ENCODE data around the gene FARS2.

FARS2 gene

DNA sequence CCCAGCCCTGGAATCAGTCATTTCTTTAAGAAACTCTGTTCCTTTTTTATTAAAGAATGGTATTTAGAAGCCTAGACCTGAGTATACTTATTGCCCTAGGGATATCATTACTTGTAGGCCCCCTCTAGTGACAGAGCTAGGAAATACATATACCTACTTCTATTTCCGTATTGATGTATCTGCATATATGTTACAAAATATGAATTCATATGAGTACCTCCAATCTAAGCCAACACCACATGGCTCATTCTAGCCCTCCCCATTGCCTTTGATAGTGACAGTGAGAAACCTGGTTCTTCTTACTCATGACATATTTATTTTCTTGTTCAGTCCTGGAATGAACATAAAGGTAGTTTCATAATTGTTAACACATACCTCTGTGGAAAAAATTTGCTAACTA lies 137.2 kb downstream of the FARS2 start:
- peak; percentile 40 for TF ChIP-seq ZNF654 (tag by site-specific recombination; IDR thresholded peaks at IDR 0.05; ENCODE audit: low read depth)
- no peak for TF ChIP-seq ZNF174 (tag by site-specific recombination; IDR thresholded peaks at IDR 0.05)
- 0 out of 2 replicates have a peak, but pooled peaks have one; percentile 49 for TF ChIP-seq ZNF660 (tag by site-specific recombination; IDR thresholded peaks at IDR 0.05)
- no peaks in the 10 kb centered on the region for H3K36me3 ChIP-seq (ENCODE audit: control insufficient read depth in 2 of 2, insufficient read depth in 1 of 2, low read length in 2 of 2)
- ChIA-PET CTCF (interaction anchor here (0.7 to 1.2 kb wide), 5 partner anchors 131 to 1098 kb away, joined by 3 to 7 read pairs (median 3); partner anchors contain the start of gene FARS2), POLR2A (interaction anchor here (0.5 kb wide), 1 partner anchor 1984 kb away, joined by 3 read pairs; no protein-coding TSS in a partner anchor)
- H3K4me3 ChIP-seq (ENCODE audit: low read depth, low read length), result no peak overlapping the region
- H3K27ac ChIP-seq (ENCODE audit: extremely low read depth, low read depth, low read length), result no peak overlapping the region
- no peaks in the 10 kb centered on the region for H3K4me1 ChIP-seq (ENCODE audit: control insufficient read depth, insufficient read depth, low read length)
- no peaks in the 10 kb centered on the region for H3K9me3 ChIP-seq (ENCODE audit: control insufficient read depth, insufficient read depth, low read depth, low read length)

DNA sequence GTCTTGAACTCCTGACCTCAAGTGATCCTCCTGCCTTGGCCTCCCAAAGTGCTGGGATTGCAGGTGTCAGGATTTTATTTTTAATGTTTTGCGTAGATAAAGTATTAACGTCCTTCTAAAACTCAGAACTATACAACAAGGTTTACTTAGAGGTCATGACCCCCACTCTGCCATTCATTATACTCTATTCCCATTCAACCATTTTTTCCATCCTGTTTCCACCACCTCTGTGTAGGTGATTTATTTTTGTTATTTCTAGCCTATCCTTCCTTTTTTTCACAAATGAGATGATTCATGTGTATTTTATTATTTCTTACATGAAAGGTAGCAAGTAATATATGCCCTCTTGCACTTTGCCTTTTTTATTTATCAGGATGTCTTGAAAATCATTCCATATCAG lies 138.1 kb downstream of the FARS2 start:
- CTCF ChIA-PET, result interaction anchor here (0.6 to 1.2 kb wide), 3 partner anchors 143 to 256 kb away, joined by 4 to 7 read pairs (median 4); no protein-coding TSS in a partner anchor
- H3K36me3 ChIP-seq (ENCODE audit: control insufficient read depth in 2 of 2, insufficient read depth in 1 of 2, low read length in 2 of 2), result no peaks in the 10 kb centered on the region
- H3K9me3 ChIP-seq (ENCODE audit: control insufficient read depth, insufficient read depth, low read depth, low read length), result no peaks in the 10 kb centered on the region
- no peak overlapping the region for H3K27ac ChIP-seq (ENCODE audit: extremely low read depth, low read depth, low read length)
- no peak for TF ChIP-seq ZNF830 (tag by site-specific recombination; IDR thresholded peaks at IDR 0.05; ENCODE audit: low read depth)
- TF ChIP-seq, protein P1, sequence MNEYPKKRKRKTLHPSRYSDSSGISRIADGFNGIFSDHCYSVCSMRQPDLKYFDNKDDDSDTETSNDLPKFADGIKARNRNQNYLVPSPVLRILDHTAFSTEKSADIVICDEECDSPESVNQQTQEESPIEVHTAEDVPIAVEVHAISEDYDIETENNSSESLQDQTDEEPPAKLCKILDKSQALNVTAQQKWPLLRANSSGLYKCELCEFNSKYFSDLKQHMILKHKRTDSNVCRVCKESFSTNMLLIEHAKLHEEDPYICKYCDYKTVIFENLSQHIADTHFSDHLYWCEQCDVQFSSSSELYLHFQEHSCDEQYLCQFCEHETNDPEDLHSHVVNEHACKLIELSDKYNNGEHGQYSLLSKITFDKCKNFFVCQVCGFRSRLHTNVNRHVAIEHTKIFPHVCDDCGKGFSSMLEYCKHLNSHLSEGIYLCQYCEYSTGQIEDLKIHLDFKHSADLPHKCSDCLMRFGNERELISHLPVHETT (tag by site-specific recombination; IDR thresholded peaks at IDR 0.05), result no peak
- H3K4me1 ChIP-seq (ENCODE audit: control insufficient read depth, insufficient read depth, low read length), result no peaks in the 10 kb centered on the region
- H3K4me3 ChIP-seq (ENCODE audit: low read depth, low read length), result no peak overlapping the region
- POLR2A ChIA-PET, result no interaction called here

DNA sequence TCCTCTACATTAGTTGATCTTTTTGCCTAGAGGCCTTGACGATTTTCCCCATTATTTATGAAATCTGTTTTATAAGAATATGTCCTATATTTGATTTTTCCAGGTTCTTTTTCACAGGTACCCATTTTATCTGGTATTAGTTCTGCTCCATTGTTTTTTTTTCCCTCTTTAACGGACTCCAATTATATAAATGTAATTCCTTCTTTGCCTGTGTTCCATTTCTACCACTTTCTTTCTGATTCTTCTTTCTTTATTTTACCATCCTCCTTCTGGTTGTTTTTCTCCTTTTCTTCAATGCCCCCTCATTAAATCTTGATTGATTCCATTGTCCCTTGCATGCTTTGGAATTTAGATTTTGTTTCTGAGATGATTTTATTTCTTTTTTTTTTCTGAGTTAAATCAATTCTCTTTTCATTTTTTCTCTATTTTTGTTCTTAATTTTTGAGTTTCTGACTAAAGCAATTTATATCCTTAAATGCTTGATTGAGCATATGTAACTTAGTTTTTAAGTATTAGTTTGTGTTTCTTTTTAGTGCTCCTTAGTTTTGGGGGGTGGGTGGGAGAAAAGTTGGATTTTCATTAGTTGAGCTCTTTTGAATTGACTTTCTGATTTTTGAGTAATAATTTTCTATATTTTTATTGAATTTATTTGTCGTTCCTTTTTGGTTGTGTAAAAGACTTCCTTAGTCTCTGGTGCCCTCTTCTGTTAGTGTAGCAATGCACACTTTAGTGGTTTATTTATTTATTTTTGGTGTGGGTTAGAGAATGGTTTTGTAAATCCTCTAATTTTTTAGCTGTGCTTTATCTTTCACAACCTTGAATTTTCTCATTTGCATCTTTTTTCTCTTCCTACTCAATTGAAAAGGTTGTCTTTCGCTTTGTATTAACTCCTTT lies 140.8 kb downstream of the FARS2 start:
- Histone ChIP-seq H3K27ac (ENCODE audit: extremely low read depth, low read depth, low read length) (no peak overlapping the region), H3K4me3 (ENCODE audit: low read depth, low read length) (no peak overlapping the region), H3K9me3 (ENCODE audit: control insufficient read depth, insufficient read depth, low read depth, low read length) (no peaks in the 10 kb centered on the region), H3K36me3 (ENCODE audit: control insufficient read depth in 2 of 2, insufficient read depth in 1 of 2, low read length in 2 of 2) (no peaks in the 10 kb centered on the region), H3K4me1 (ENCODE audit: control insufficient read depth, insufficient read depth, low read length) (no peaks in the 10 kb centered on the region)
- POLR2A ChIA-PET, result no interaction called here
- CTCF ChIA-PET, result interaction anchor here (0.6 to 3.7 kb wide), 30 partner anchors 8 to 1145 kb away, joined by 3 to 28 read pairs (median 3); no protein-coding TSS in a partner anchor
- TF ChIP-seq ZNF132 (tag by site-specific recombination; IDR thresholded peaks at IDR 0.05; ENCODE audit: borderline replicate concordance) (no peak), SETDB1 (IDR thresholded peaks at IDR 0.05; ENCODE audit: insufficient read length, low read length) (peak; percentile 79), ZBTB1 (tag by site-specific recombination; IDR thresholded peaks at IDR 0.05) (no peak), MZF1 (tag by site-specific recombination; IDR thresholded peaks at IDR 0.05; ENCODE audit: borderline replicate concordance) (no peak), ZNF404 (tag by site-specific recombination; IDR thresholded peaks at IDR 0.05) (no peak), ZNF266 (tag by site-specific recombination; IDR thresholded peaks at IDR 0.05; ENCODE audit: low read depth) (no peak), ZNF654 (tag by site-specific recombination; IDR thresholded peaks at IDR 0.05; ENCODE audit: low read depth) (peak; percentile 35), RBAK (tag by site-specific recombination; IDR thresholded peaks at IDR 0.05) (no peak), ZNF416 (tag by site-specific recombination; IDR thresholded peaks at IDR 0.05) (no peak), ZNF530 (tag by site-specific recombination; IDR thresholded peaks at IDR 0.05; ENCODE audit: low read depth) (no peak), KLF9 (tag by site-specific recombination; IDR thresholded peaks at IDR 0.05; ENCODE audit: low read depth) (no peak), ZEB2 (tag by site-specific recombination; IDR thresholded peaks at IDR 0.05) (no peak), KLF8 (tag by site-specific recombination; IDR thresholded peaks at IDR 0.05) (no peak), ZNF560 (tag by site-specific recombination; IDR thresholded peaks at IDR 0.05; ENCODE audit: borderline replicate concordance) (no peak)
- TF ChIP-seq, protein P2, sequence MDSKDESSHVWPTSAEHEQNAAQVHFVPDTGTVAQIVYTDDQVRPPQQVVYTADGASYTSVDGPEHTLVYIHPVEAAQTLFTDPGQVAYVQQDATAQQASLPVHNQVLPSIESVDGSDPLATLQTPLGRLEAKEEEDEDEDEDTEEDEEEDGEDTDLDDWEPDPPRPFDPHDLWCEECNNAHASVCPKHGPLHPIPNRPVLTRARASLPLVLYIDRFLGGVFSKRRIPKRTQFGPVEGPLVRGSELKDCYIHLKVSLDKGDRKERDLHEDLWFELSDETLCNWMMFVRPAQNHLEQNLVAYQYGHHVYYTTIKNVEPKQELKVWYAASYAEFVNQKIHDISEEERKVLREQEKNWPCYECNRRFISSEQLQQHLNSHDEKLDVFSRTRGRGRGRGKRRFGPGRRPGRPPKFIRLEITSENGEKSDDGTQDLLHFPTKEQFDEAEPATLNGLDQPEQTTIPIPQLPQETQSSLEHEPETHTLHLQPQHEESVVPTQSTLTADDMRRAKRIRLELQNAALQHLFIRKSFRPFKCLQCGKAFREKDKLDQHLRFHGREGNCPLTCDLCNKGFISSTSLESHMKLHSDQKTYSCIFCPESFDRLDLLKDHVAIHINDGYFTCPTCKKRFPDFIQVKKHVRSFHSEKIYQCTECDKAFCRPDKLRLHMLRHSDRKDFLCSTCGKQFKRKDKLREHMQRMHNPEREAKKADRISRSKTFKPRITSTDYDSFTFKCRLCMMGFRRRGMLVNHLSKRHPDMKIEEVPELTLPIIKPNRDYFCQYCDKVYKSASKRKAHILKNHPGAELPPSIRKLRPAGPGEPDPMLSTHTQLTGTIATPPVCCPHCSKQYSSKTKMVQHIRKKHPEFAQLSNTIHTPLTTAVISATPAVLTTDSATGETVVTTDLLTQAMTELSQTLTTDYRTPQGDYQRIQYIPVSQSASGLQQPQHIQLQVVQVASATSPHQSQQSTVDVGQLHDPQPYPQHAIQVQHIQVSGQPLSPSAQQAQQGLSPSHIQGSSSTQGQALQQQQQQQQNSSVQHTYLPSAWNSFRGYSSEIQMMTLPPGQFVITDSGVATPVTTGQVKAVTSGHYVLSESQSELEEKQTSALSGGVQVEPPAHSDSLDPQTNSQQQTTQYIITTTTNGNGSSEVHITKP (tag by site-specific recombination; IDR thresholded peaks at IDR 0.05), result no peak
- TF ChIP-seq, protein P3, sequence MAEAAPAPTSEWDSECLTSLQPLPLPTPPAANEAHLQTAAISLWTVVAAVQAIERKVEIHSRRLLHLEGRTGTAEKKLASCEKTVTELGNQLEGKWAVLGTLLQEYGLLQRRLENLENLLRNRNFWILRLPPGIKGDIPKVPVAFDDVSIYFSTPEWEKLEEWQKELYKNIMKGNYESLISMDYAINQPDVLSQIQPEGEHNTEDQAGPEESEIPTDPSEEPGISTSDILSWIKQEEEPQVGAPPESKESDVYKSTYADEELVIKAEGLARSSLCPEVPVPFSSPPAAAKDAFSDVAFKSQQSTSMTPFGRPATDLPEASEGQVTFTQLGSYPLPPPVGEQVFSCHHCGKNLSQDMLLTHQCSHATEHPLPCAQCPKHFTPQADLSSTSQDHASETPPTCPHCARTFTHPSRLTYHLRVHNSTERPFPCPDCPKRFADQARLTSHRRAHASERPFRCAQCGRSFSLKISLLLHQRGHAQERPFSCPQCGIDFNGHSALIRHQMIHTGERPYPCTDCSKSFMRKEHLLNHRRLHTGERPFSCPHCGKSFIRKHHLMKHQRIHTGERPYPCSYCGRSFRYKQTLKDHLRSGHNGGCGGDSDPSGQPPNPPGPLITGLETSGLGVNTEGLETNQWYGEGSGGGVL (tag by site-specific recombination; IDR thresholded peaks at IDR 0.05), result no peak
- TF ChIP-seq, protein P4, sequence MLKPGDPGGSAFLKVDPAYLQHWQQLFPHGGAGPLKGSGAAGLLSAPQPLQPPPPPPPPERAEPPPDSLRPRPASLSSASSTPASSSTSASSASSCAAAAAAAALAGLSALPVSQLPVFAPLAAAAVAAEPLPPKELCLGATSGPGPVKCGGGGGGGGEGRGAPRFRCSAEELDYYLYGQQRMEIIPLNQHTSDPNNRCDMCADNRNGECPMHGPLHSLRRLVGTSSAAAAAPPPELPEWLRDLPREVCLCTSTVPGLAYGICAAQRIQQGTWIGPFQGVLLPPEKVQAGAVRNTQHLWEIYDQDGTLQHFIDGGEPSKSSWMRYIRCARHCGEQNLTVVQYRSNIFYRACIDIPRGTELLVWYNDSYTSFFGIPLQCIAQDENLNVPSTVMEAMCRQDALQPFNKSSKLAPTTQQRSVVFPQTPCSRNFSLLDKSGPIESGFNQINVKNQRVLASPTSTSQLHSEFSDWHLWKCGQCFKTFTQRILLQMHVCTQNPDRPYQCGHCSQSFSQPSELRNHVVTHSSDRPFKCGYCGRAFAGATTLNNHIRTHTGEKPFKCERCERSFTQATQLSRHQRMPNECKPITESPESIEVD (tag by site-specific recombination; IDR thresholded peaks at IDR 0.05), result no peak
